CD8-positive, alpha-beta memory T cell (primary cell): ENCODE data around the gene HLA-E. TPM values are rescaled to one million over a fixed set of nuclear protein-coding genes. Genes with fewer than 3 reads are reported as not detected.

ENCODE experiments used
- CTCF ChIA-PET: fragments of 350-600 bp; sonication (Branson Sonifier 250); formaldehyde crosslinking; loops from one replicate; lab custom pipeline; 2021; ENCODE audit warnings: antibody characterized with exemption; lab: Charles Lee
- POLR2A ChIA-PET: fragments of 350-600 bp; sonication (Branson Sonifier 250); formaldehyde crosslinking; loops from one replicate; lab custom pipeline; 2021; ENCODE audit warnings: antibody characterized with exemption; lab: Charles Lee
- DNase-seq, 5 donors: peaks; one replicate each; pipeline versions ENCODE4 v3.0.0 to v3.0.0-alpha.2; 2020 to 2022; ENCODE audit warnings: mixed read lengths in 1 of 5
- H3K27ac ChIP-seq: one replicate; pipeline ENCODE4 v1.7.0; 2013; ENCODE audit warnings: low read depth, mild to moderate bottlenecking, low read length, moderate library complexity
- H3K27me3 ChIP-seq: 2 replicates; pipeline ENCODE4 v1.7.0; 2013; ENCODE audit warnings: low read length, mild to moderate bottlenecking; ENCODE audit not compliant: insufficient read depth, poor library complexity, severe bottlenecking
- H3K36me3 ChIP-seq: 2 replicates; pipeline ENCODE4 v1.7.0; 2013; ENCODE audit warnings: mild to moderate bottlenecking, low read length, moderate library complexity; ENCODE audit not compliant: insufficient read depth
- H3K4me1 ChIP-seq: 2 replicates; pipeline ENCODE4 v1.7.0; 2013; ENCODE audit warnings: mild to moderate bottlenecking, low read length, moderate library complexity; ENCODE audit not compliant: insufficient read depth
- H3K4me3 ChIP-seq: 2 replicates; pipeline ENCODE4 v1.7.0; 2013; ENCODE audit warnings: mild to moderate bottlenecking, low read length
- H3K9me3 ChIP-seq: 2 replicates; pipeline ENCODE4 v1.7.0; 2013; ENCODE audit warnings: mild to moderate bottlenecking, low read length
- H3K27ac Mint-ChIP-seq, 8 donors: one replicate each; pipeline ENCODE4 v1.8.0; 2020 to 2021; ENCODE audit warnings: mixed read lengths in 8 of 8, mild to moderate bottlenecking in 6 of 8, inconsistent platforms in 3 of 8, moderate library complexity in 3 of 8
- H3K27me3 Mint-ChIP-seq, 2 donors: one replicate each; pipeline ENCODE4 v1.8.0; 2020 to 2021; ENCODE audit warnings: mixed read lengths in 2 of 2, mild to moderate bottlenecking in 1 of 2, moderate library complexity in 1 of 2
- H3K36me3 Mint-ChIP-seq, 3 donors: one replicate each; pipeline ENCODE4 v1.8.0; 2020 to 2021; ENCODE audit warnings: mixed read lengths in 3 of 3, inconsistent platforms in 1 of 3, mild to moderate bottlenecking in 1 of 3
- H3K4me1 Mint-ChIP-seq, 3 donors: one replicate each; pipeline ENCODE4 v1.8.0; 2020 to 2021; ENCODE audit warnings: mixed read lengths in 3 of 3, inconsistent platforms in 1 of 3, mild to moderate bottlenecking in 1 of 3
- H3K4me3 Mint-ChIP-seq, 7 donors: one replicate each; pipeline ENCODE4 v1.8.0; 2020 to 2021; ENCODE audit warnings: mixed read lengths in 7 of 7, mild to moderate bottlenecking in 6 of 7, moderate library complexity in 4 of 7, inconsistent platforms in 2 of 7
- H3K9me3 Mint-ChIP-seq, 5 donors: one replicate each; pipeline ENCODE4 v1.8.0; 2020 to 2022; ENCODE audit warnings: mixed read lengths in 5 of 5, mild to moderate bottlenecking in 3 of 5, moderate library complexity in 2 of 5, inconsistent platforms in 1 of 5
- polyA plus RNA-seq: library from polyadenylated mRNA; unstranded; fragments of 300-500 nt; fragmentation: Illumina TruSeq; gene quantifications from one replicate; pipeline ENCODE4 v1.2.3, GENCODE V29; 2021
- total RNA-seq, 2 experiments: library from RNA; stranded (reverse); gene quantifications; one replicate each; pipeline ENCODE4 v1.2.3, GENCODE V29; 2021

HLA-E gene
- total RNA-seq, result 100 to 1,000 TPM; 502 to 511 TPM
- polyA plus RNA-seq, result 2,881 TPM

DNA sequence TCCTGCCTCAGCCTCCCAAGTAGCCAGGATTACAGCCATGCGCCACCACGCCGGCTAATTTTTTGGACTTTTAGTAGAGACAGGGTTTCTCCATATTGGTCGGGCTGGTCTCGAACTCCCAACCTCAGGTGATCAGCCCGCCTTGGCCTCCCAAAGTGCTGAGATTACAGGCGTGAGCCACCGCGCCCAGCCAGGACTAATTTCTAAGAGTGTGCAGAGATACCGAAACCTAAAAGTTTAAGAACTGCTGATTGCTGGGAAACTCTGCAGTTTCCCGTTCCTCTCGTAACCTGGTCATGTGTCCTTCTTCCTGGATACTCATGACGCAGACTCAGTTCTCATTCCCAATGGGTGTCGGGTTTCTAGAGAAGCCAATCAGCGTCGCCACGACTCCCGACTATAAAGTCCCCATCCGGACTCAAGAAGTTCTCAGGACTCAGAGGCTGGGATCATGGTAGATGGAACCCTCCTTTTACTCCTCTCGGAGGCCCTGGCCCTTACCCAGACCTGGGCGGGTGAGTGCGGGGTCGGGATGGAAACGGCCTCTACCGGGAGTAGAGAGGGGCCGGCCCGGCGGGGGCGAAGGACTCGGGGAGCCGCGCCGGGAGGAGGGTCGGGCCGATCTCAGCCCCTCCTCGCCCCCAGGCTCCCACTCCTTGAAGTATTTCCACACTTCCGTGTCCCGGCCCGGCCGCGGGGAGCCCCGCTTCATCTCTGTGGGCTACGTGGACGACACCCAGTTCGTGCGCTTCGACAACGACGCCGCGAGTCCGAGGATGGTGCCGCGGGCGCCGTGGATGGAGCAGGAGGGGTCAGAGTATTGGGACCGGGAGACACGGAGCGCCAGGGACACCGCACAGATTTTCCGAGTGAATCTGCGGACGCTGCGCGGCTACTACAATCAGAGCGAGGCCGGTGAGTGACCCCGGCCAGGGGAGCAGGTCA is at the start of gene HLA-E:
Gene HLA-E, plus strand, starts transcription at position 429 of the 945 bp plus-strand sequence. Its CDS starts 23 bp downstream, at position 452.
- Histone ChIP-seq H3K9me3 (no peaks in the 10 kb centered on the region), H3K4me3 (peak within 1 kb of the TSS; percentile 99), H3K27ac (peak within 1 kb of the TSS; percentile 98), H3K27me3 (no peaks in the 10 kb centered on the region), H3K4me1 (peaks cover 41% of the 10 kb centered on the region), H3K36me3 (peaks cover 46% of the 10 kb centered on the region)
- H3K9me3 Mint-ChIP-seq, result peaks cover 0 to 2% (median 0%) of the 10 kb centered on the region in 5 donors
- H3K27ac Mint-ChIP-seq, result peak within 1 kb of the TSS; percentile 93 to 100 (median 98)
- ChIA-PET CTCF (interaction anchor here (1.3 to 5.2 kb wide), 3 partner anchors 7 to 53 kb away, joined by 7 to 57 read pairs (median 14); no protein-coding TSS in a partner anchor), POLR2A (interaction anchor here (0.6 to 8.2 kb wide), 7 partner anchors 21 to 81 kb away, joined by 3 to 94 read pairs (median 20); partner anchors contain the start of gene ABCF1)
- peaks cover 29 to 51% (median 36%) of the 10 kb centered on the region in 3 donors for H3K36me3 Mint-ChIP-seq
- peak within 1 kb of the TSS; percentile 93 to 100 (median 99) for H3K4me3 Mint-ChIP-seq
- peaks cover 0 to 5% of the 10 kb centered on the region in 2 donors for H3K27me3 Mint-ChIP-seq
- peak; percentile 73 to 96 (median 93) for DNase-seq
- peaks cover 39 to 55% (median 44%) of the 10 kb centered on the region in 3 donors for H3K4me1 Mint-ChIP-seq

DNA sequence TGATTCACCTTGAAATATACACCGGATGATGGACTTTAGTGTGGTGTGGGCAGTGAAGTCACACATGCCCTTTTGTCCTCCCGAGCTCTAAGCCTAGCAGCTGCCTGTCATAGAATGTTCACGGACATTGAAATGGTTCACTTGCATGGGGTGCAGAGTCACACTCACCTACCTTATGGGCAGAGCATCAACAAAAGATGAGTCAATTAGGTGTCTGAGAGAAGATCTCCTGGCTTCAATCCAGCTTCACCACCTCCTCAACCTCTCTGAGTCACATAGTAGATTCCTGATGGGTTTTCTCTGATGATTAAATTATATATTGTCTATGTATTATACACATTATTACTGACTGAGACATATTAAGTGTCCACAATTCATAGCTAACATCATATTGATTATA is 48.1 kb upstream of the HLA-E start:
- Mint-ChIP-seq H3K9me3 (no peaks in the 10 kb centered on the region), H3K27ac (no peak overlapping the region), H3K4me3 (no peak overlapping the region), H3K4me1 (peaks cover 2 to 8% (median 4%) of the 10 kb centered on the region in 3 donors), H3K36me3 (no peaks in the 10 kb centered on the region), H3K27me3 (peaks cover 49 to 81% of the 10 kb centered on the region in 2 donors)
- peaks cover 4% of the 10 kb centered on the region for H3K4me1 ChIP-seq
- no peaks in the 10 kb centered on the region for H3K9me3 ChIP-seq
- H3K4me3 ChIP-seq, result no peak overlapping the region
- POLR2A ChIA-PET, result interaction anchor here (1.4 kb wide), 1 partner anchor 10 kb away, joined by 4 read pairs; no protein-coding TSS in a partner anchor
- peaks cover 45% of the 10 kb centered on the region for H3K27me3 ChIP-seq
- DNase-seq, result no peak
- no peak overlapping the region for H3K27ac ChIP-seq
- CTCF ChIA-PET, result interaction anchor here (0.8 to 1.0 kb wide), 2 partner anchors 13 to 30 kb away, joined by 3 to 4 read pairs; no protein-coding TSS in a partner anchor
- no peaks in the 10 kb centered on the region for H3K36me3 ChIP-seq

DNA sequence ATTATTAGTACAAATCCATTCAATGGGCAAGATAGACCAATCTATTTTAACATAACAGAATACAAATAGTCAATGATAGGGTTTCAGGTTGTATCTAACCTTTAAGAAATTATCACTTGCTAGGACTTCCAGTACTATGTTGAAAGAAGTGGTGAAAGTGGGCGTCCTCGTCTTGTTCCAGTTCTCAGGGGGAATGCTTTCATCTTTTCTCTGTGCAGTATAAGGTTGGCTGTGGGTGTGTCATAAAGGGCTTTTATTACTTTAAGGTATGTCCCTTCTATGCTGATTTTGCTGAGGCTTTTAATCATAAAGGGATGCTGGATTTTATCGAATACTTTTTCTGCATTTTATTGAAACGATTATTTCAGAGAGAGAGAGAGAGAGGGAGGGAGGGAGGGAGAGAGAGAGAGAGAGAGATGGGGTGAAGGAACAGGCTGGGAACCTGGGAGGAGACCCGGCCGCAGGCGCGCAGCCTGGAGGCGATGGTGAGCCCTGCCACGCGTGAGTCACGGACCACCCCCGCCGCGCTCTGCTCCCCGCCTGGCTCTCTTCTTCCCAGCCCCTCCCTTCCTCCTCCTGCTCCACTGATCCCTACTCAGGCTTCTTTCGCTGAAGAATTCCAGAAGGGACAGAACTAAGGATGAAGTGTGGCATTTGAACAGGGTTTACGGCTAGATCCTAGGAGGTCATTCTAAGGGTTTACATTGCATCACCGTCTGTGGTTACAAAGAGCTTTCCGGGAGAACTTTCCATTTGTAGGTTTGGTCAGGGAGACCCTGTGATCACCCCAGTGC is 45.5 kb upstream of the HLA-E start:
- Histone ChIP-seq H3K4me3 (no peak overlapping the region), H3K9me3 (no peaks in the 10 kb centered on the region), H3K4me1 (peaks cover 4% of the 10 kb centered on the region), H3K27me3 (peaks cover 70% of the 10 kb centered on the region), H3K27ac (no peak overlapping the region), H3K36me3 (no peaks in the 10 kb centered on the region)
- peaks cover 64 to 94% of the 10 kb centered on the region in 2 donors for H3K27me3 Mint-ChIP-seq
- H3K4me1 Mint-ChIP-seq, result peaks cover 4 to 8% (median 8%) of the 10 kb centered on the region in 3 donors
- peak overlapping the region in 1 of 8 donors; percentile 3 for H3K27ac Mint-ChIP-seq
- DNase-seq, result no peak
- ChIA-PET CTCF (no interaction called here), POLR2A (no interaction called here)
- no peaks in the 10 kb centered on the region for H3K36me3 Mint-ChIP-seq
- peaks cover 0 to 2% (median 0%) of the 10 kb centered on the region in 5 donors for H3K9me3 Mint-ChIP-seq
- no peak overlapping the region for H3K4me3 Mint-ChIP-seq

DNA sequence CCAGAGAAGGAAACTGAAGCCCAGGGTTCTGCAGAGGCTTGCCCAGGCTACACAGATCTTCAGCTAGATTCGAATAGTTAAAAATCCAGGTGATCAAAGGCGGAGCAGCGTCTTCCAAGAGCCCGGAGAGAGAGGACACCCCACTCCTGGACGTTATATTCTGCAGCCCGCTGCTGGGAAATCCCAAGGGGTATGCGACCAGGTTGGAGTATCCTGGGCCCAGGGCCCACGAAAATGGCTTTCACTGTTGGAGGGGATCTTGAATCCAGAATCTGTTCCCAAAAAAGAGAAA is 44.9 kb upstream of the HLA-E start:
- no peaks in the 10 kb centered on the region for H3K9me3 ChIP-seq
- ChIA-PET POLR2A (no interaction called here), CTCF (no interaction called here)
- no peak overlapping the region for H3K4me3 ChIP-seq
- H3K4me1 Mint-ChIP-seq, result peaks cover 10 to 14% (median 13%) of the 10 kb centered on the region in 3 donors
- no peak overlapping the region for H3K27ac ChIP-seq
- no peak overlapping the region for H3K4me3 Mint-ChIP-seq
- H3K27me3 Mint-ChIP-seq, result peaks cover 63 to 94% of the 10 kb centered on the region in 2 donors
- H3K36me3 Mint-ChIP-seq, result no peaks in the 10 kb centered on the region
- H3K36me3 ChIP-seq, result no peaks in the 10 kb centered on the region
- DNase-seq, result no peak
- peaks cover 4% of the 10 kb centered on the region for H3K4me1 ChIP-seq
- H3K9me3 Mint-ChIP-seq, result peaks cover 0 to 2% (median 0%) of the 10 kb centered on the region in 5 donors
- H3K27me3 ChIP-seq, result peaks cover 72% of the 10 kb centered on the region
- H3K27ac Mint-ChIP-seq, result peak overlapping the region in 1 of 8 donors; percentile 3

DNA sequence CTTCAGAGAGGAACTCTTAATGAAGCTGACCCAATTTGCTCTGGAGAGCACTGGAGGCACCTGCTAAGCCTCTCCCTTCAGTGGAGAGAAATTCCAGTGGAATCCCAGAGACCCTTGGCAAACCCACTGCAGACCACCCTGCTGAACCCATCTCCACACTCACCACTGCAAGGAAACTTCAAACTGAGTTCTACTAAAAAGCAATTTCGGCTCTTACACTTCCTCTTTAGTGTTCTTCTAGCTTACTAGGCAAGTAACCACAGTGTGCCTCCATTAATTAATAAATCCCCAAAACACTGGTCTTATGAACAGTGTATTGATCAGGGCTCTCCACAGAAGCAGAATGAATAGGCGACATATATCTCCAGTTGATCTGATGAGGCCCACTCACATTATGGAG is 43.0 kb upstream of the HLA-E start:
- ChIA-PET POLR2A (no interaction called here), CTCF (interaction anchor here (0.6 kb wide), 1 partner anchor 90 kb away, joined by 3 read pairs; no protein-coding TSS in a partner anchor)
- Mint-ChIP-seq H3K36me3 (no peaks in the 10 kb centered on the region), H3K9me3 (peaks cover 0 to 2% (median 0%) of the 10 kb centered on the region in 5 donors), H3K27me3 (peaks cover 56 to 90% of the 10 kb centered on the region in 2 donors), H3K27ac (no peak overlapping the region), H3K4me1 (peaks cover 25 to 32% (median 31%) of the 10 kb centered on the region in 3 donors), H3K4me3 (no peak overlapping the region)
- no peaks in the 10 kb centered on the region for H3K36me3 ChIP-seq
- H3K27me3 ChIP-seq, result peaks cover 72% of the 10 kb centered on the region
- no peaks in the 10 kb centered on the region for H3K9me3 ChIP-seq
- DNase-seq, result no peak
- peaks cover 21% of the 10 kb centered on the region for H3K4me1 ChIP-seq
- no peak overlapping the region for H3K27ac ChIP-seq
- no peak overlapping the region for H3K4me3 ChIP-seq

DNA sequence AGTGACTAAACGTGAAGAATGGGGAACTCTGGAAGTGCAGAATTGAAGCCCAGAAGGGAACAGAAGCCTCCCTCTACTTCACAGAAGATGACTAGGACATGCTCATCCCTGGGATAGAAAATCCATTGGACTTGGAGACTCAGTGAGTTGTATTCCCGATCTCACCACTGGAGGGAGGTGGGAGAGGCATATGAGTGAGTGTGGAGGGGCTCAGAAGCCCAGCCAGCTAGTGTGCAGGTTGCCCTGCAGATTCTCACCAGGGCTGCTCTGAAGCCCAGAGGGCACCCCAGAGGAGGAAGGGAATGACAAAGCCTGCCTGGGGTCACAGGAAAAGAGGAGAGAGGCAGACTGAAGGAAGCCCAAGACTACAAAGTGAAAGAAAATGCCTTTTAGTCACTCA is 42.1 kb upstream of the HLA-E start:
- Histone ChIP-seq H3K4me1 (peaks cover 30% of the 10 kb centered on the region), H3K9me3 (no peaks in the 10 kb centered on the region), H3K27ac (no peak overlapping the region), H3K27me3 (peaks cover 76% of the 10 kb centered on the region), H3K4me3 (no peak overlapping the region), H3K36me3 (no peaks in the 10 kb centered on the region)
- H3K27me3 Mint-ChIP-seq, result peaks cover 53 to 89% of the 10 kb centered on the region in 2 donors
- H3K9me3 Mint-ChIP-seq, result peaks cover 0 to 2% (median 0%) of the 10 kb centered on the region in 5 donors
- H3K36me3 Mint-ChIP-seq, result no peaks in the 10 kb centered on the region
- no peak overlapping the region for H3K27ac Mint-ChIP-seq
- ChIA-PET POLR2A (no interaction called here), CTCF (no interaction called here)
- no peak overlapping the region for H3K4me3 Mint-ChIP-seq
- peaks cover 34 to 42% (median 40%) of the 10 kb centered on the region in 3 donors for H3K4me1 Mint-ChIP-seq
- DNase-seq, result no peak

DNA sequence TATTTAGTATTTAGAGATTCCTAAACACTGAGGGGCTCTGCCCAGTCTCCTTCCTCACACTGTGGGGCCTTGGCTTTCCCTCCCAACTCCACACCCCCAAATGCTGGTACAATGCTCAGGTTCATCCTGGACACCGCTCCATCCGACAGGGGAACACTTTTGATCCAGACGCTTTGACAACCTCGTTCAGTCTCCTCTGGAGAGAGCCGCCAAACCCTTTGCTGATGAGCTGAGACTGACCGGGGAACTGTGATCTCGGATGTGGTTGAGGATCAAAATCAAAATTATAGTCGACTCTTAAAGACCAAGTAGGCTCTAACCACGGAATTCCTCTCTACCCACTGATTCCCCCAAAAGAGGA is 38.8 kb upstream of the HLA-E start:
- no peak for DNase-seq
- CTCF ChIA-PET, result interaction anchor here (0.9 to 4.3 kb wide), 9 partner anchors 13 to 280 kb away, joined by 3 to 26 read pairs (median 6); no protein-coding TSS in a partner anchor
- Histone ChIP-seq H3K9me3 (no peaks in the 10 kb centered on the region), H3K4me3 (peak overlapping the region; percentile 30), H3K27me3 (peaks cover 72% of the 10 kb centered on the region), H3K36me3 (no peaks in the 10 kb centered on the region), H3K4me1 (peaks cover 35% of the 10 kb centered on the region), H3K27ac (no peak overlapping the region)
- Mint-ChIP-seq H3K27ac (peak overlapping the region in 5 of 8 donors; percentile 5 to 75 (median 15)), H3K4me1 (peaks cover 40 to 56% (median 47%) of the 10 kb centered on the region in 3 donors), H3K4me3 (peak overlapping the region; percentile 38 to 80 (median 72)), H3K27me3 (peaks cover 52 to 90% of the 10 kb centered on the region in 2 donors), H3K36me3 (no peaks in the 10 kb centered on the region), H3K9me3 (peaks cover 0 to 2% (median 0%) of the 10 kb centered on the region in 5 donors)
- POLR2A ChIA-PET, result interaction anchor here (0.6 to 2.2 kb wide), 6 partner anchors 9 to 148 kb away, joined by 3 to 8 read pairs (median 4); no protein-coding TSS in a partner anchor
